ENCODE measurements around the gene CCL26.

Gene CCL26

DNA sequence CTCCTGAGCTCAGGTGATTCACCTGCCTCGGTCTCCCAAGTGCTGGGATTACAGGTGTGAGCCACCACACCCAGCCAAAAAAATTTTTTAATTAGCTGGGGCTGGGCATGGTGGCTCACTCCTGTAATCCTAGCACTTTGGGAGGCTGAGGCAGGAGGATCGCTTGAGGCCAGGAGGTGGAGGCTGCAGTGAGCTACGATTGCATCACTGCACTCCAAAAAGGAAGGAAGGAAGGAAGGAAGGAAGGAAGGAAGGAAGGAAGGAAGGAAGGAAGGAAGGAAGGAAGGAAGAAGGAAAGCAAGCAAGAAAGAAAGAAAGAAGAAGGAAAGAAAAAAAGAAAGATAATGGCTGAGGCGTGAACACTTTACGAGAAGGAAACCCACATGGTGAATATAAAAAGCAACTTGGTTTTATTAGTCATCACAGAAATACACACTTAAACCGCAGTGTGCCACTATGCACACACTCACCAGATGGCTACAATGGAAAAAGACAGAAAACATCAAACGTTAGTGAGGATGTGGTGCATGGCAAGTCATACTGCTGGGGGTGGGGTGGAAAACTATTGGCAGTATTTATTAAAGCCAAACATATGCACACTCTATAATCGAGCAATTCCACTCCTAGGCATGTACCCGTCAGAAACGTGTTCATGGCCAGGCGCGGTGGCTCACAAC lies 4.4 kb upstream of the CCL26 start:
- TF ChIP-seq, protein P1, sequence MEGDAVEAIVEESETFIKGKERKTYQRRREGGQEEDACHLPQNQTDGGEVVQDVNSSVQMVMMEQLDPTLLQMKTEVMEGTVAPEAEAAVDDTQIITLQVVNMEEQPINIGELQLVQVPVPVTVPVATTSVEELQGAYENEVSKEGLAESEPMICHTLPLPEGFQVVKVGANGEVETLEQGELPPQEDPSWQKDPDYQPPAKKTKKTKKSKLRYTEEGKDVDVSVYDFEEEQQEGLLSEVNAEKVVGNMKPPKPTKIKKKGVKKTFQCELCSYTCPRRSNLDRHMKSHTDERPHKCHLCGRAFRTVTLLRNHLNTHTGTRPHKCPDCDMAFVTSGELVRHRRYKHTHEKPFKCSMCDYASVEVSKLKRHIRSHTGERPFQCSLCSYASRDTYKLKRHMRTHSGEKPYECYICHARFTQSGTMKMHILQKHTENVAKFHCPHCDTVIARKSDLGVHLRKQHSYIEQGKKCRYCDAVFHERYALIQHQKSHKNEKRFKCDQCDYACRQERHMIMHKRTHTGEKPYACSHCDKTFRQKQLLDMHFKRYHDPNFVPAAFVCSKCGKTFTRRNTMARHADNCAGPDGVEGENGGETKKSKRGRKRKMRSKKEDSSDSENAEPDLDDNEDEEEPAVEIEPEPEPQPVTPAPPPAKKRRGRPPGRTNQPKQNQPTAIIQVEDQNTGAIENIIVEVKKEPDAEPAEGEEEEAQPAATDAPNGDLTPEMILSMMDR (IDR thresholded peaks at IDR 0.05) = no peak

DNA sequence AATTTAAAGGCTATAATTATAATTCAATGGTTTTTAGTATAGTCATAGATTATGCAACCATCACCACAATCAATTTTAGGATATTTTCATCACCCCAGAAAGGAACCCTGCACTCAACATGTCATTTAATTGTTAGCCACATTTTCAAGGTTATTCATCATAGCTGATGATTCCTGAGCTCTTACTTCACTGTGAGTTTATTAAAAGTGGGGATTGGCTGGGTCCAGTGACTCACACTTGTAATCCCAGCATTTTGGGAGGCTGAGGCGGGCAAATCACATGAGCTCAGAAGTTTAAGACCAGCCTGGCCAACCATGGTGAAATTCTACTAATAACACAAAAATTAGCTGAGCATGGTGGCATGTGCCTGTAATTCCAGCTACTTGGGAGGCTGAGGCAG lies 787 bp downstream of the CCL26 start:
- TF ChIP-seq, protein P1 (IDR thresholded peaks at IDR 0.05) = no peak

DNA sequence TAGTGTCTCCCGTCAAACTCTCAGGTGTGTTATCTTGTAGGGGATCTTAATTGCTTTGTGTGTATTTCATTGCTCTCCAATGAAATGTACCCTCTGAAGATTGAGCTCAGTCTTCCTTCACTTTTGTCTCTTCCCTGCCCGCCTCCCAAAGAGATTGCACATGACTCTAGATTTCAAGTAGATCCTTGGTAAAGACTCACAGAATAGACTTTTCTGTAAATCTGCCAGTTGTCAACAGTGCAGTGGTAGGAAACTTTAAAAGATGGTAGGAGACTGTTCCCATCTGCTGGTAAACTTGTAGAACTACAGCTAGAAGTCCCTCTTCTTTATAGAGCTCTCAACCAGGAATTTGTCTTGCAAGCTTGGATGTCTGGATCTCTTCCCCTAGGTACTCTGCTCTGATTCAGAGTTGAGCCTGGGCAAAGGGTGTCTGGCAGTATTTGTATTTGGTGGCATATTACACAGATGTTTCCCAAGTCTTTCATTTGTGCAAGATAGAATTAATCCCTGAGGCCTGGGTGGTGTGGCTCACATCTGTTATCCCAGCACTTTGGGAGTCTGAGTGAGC lies 9.6 kb downstream of the CCL26 start:
- TF ChIP-seq, protein P1 (IDR thresholded peaks at IDR 0.05) = peak; percentile 74

DNA sequence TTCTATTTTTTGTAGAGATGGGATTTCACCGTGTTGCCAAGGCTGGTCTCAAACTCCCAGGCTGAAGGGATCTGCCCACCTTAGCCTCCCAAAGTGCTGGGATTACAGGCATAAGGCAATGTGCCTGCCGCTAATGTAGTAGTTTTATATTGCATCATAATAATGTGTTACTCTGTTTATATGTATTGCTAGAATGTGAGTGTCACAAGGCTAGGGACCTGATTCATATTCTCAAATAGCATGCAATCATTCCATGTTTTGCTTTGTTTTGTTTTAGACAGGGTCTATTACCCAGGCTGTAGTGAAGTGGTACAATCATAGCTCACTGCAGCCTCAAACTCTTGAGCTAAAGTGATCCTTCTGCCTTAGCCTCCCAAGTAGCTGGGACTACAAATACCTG lies 13.5 kb downstream of the CCL26 start:
- TF ChIP-seq, protein P1 (IDR thresholded peaks at IDR 0.05) = no peak

GRCh38 chr7:75757860-75758259 lies 14.2 kb downstream of the CCL26 start:
- TF ChIP-seq, protein P1 (IDR thresholded peaks at IDR 0.05) = no peak

- TF ChIP-seq, protein P1 (IDR thresholded peaks at IDR 0.05) = peak; percentile 40; the same call in 1 of the 2 replicates
Measured at GRCh38 chr7:75756991-75757676, 14.9 kb downstream of the CCL26 start.

DNA sequence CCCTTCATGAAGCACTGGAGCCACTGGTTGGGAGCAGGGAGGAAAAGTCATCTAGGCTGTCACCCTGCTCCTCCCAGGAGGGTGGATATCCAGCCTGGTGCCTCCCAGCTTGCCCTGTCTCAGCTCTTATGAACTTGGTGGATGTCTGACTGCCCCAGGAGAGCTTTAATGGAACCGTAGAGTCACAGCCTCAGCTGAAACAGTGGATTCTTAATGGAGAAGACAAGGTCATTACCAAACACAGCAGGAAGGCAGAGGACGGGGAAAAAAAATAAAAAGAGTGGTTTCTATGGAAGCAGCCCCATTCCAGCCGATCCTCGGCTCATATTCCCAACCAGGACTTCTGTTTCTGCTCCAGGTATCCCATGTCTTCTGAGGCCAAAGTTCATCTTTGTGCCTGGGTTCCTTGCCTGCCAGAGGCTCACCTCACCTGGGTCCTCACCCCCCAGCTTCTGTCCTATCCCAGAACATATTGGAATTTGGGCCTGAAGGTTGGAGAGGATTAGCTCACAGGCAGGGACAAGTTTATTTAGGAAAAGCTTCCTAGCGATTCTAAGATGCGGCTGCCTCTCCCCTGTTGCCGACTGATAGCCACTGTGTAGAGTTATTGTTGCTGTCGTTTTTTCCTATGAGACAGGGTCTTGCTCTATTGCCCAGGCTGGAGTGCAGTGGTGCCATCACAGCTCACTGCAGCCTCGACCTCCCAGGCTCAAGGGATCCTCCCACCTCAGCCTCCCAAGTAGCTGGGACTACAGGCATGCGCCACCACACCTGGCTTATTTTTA lies 15.6 kb downstream of the CCL26 start:
- TF ChIP-seq, protein P1 (IDR thresholded peaks at IDR 0.05) = no peak
